ENCODE measurements around the gene TMEM154.

- TF ChIP-seq CTCF (IDR thresholded peaks at IDR 0.05; ENCODE audit: poor library complexity) (no peak), EZH2phosphoT487 (IDR thresholded peaks at IDR 0.05; ENCODE audit: low read depth, severe bottlenecking, unreplicated experiment) (no peak), EZH2 (IDR thresholded peaks at IDR 0.05; ENCODE audit: borderline replicate concordance) (no peak)
These were observed 89.4 kb downstream of the TMEM154 start for GRCh38 chr4:152590179-152591031.

Measured in hepatocyte (in vitro differentiated cells).